HG02642 (cell line): ENCODE measurements around the gene ALK.

ENCODE experiments used
- ATAC-seq: cut with Tn5 transposase; IDR thresholded peaks from one replicate; pipeline ENCODE4 v1.9.1; 2021; ENCODE audit warnings: mild to moderate bottlenecking; ENCODE audit not compliant: unreplicated experiment, poor library complexity

The ALK gene

GRCh38 chr2:29803537-29803936 lies 117.8 kb downstream of the ALK start:
- ATAC-seq = no peak

GRCh38 chr2:29802986-29803385 lies 118.4 kb downstream of the ALK start:
- ATAC-seq = no peak

- ATAC-seq = no peak
Observed at GRCh38 chr2:29799628-29800027, 121.8 kb downstream of the ALK start.

- no peak for ATAC-seq
Observed at GRCh38 chr2:29797916-29798315, 123.5 kb downstream of the ALK start.

GRCh38 chr2:29796446-29796845 lies 124.9 kb downstream of the ALK start:
- ATAC-seq = no peak

- no peak for ATAC-seq
Observed at GRCh38 chr2:29789911-29790485, 131.4 kb downstream of the ALK start.

GRCh38 chr2:29787473-29788465 lies 133.6 kb downstream of the ALK start:
- no peak for ATAC-seq

- no peak for ATAC-seq
Observed at GRCh38 chr2:29786361-29786760, 135.0 kb downstream of the ALK start.

GRCh38 chr2:29783666-29784065 lies 137.7 kb downstream of the ALK start:
- no peak for ATAC-seq

GRCh38 chr2:29782549-29783458 lies 138.6 kb downstream of the ALK start:
- no peak for ATAC-seq

GRCh38 chr2:29782087-29782486 lies 139.3 kb downstream of the ALK start:
- no peak for ATAC-seq

- no peak for ATAC-seq
Observed at GRCh38 chr2:29780906-29781305, 140.5 kb downstream of the ALK start.

GRCh38 chr2:29777161-29777560 lies 144.2 kb downstream of the ALK start:
- ATAC-seq = no peak

GRCh38 chr2:29776406-29776805 lies 145.0 kb downstream of the ALK start:
- no peak for ATAC-seq

- no peak for ATAC-seq
Observed at GRCh38 chr2:29775937-29776336, 145.4 kb downstream of the ALK start.

GRCh38 chr2:29774624-29775023 lies 146.8 kb downstream of the ALK start:
- no peak for ATAC-seq

GRCh38 chr2:29770846-29771245 lies 150.5 kb downstream of the ALK start:
- no peak for ATAC-seq

GRCh38 chr2:29769847-29770246 lies 151.5 kb downstream of the ALK start:
- no peak for ATAC-seq

- no peak for ATAC-seq
Observed at GRCh38 chr2:29767606-29768335, 153.6 kb downstream of the ALK start.

GRCh38 chr2:29766191-29766590 lies 155.2 kb downstream of the ALK start:
- no peak for ATAC-seq
